Measurements from ENCODE around the gene TPCN2. TPM values are rescaled to one million over a fixed set of nuclear protein-coding genes. Genes with fewer than 3 reads are reported as not detected.

Gene TPCN2
- total RNA-seq, 6 experiments from 2014 or later, result 10.7 to 27.2 (median 15.6) TPM

- no peak overlapping the region for H3K27ac ChIP-seq
- ATAC-seq, result no peak
- H3K36me3 ChIP-seq, result no peaks in the 10 kb centered on the region
- H3K27me3 ChIP-seq, result no peaks in the 10 kb centered on the region
- no peak for DNase-seq
- no peaks in the 10 kb centered on the region for H3K9me3 ChIP-seq
- TF ChIP-seq, protein P1, sequence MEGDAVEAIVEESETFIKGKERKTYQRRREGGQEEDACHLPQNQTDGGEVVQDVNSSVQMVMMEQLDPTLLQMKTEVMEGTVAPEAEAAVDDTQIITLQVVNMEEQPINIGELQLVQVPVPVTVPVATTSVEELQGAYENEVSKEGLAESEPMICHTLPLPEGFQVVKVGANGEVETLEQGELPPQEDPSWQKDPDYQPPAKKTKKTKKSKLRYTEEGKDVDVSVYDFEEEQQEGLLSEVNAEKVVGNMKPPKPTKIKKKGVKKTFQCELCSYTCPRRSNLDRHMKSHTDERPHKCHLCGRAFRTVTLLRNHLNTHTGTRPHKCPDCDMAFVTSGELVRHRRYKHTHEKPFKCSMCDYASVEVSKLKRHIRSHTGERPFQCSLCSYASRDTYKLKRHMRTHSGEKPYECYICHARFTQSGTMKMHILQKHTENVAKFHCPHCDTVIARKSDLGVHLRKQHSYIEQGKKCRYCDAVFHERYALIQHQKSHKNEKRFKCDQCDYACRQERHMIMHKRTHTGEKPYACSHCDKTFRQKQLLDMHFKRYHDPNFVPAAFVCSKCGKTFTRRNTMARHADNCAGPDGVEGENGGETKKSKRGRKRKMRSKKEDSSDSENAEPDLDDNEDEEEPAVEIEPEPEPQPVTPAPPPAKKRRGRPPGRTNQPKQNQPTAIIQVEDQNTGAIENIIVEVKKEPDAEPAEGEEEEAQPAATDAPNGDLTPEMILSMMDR (IDR thresholded peaks at IDR 0.05), result no peak
- TF ChIP-seq POLR2A (IDR thresholded peaks at IDR 0.05), result no peak
- no CpG with 5 or more reads among the region's 2 CpGs for WGBS (ENCODE audit: insufficient coverage, low coverage, low lambda C conversion rate, missing lambda C conversion rate)
- H3K4me1 ChIP-seq, result no peaks in the 10 kb centered on the region
- intact Hi-C loops (cut with DNase I), result no loop called here
- no peak overlapping the region for H3K4me3 ChIP-seq
These were observed 126.1 kb downstream of the TPCN2 start for GRCh38 chr11:69174841-69175240.

DNA sequence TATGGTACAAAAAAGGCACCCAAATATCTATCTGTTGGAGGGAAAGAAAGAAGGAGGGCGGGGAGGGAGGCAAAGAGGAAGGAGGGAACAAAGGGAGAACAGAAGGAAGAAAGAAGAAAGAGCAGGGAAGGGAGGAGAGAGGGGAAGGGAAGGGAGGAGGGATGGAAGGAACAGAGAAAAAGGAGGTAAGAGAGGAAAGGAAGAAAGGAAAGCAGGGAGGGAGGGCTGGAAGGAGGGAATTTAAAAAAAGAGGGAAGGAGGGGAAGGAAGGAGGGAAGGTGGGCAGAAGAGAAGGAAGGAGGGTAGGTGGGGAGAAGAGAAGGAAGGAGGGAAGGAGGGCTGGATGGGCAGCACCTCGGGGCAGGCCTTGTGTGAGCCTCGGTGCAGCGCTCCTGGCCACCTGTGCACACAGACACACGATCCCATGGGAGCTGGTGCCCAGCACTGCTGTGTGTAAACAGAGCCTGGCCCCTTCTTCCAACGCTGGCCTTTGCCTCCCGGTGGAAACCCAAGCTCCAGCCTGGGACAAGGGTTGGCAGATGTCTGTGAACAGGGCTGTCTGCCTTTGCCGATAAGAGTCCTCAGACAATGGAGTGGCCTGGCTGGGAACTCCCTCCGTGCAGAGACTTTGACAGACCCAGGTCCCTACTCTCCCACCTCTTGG lies 130.2 kb downstream of the TPCN2 start:
- intact Hi-C loops (cut with DNase I), result no loop called here
- H3K27ac ChIP-seq, result no peak overlapping the region
- no peaks in the 10 kb centered on the region for H3K4me1 ChIP-seq
- H3K36me3 ChIP-seq, result no peaks in the 10 kb centered on the region
- TF ChIP-seq, protein P1 (IDR thresholded peaks at IDR 0.05), result no peak
- TF ChIP-seq POLR2A (IDR thresholded peaks at IDR 0.05), result no peak
- H3K27me3 ChIP-seq, result no peaks in the 10 kb centered on the region
- DNase-seq, result peak in 1 of 3 donors; percentile 31
- no peak overlapping the region for H3K4me3 ChIP-seq
- ATAC-seq, result peak in 2 of 4 donors; percentile 23 to 37
- no peaks in the 10 kb centered on the region for H3K9me3 ChIP-seq
- 50% methylated on average over 4 of the region's 9 CpGs for WGBS (ENCODE audit: insufficient coverage, low coverage, low lambda C conversion rate, missing lambda C conversion rate)

GRCh38 chr11:69180226-69180625 lies 131.5 kb downstream of the TPCN2 start:
- Histone ChIP-seq H3K9me3 (no peaks in the 10 kb centered on the region), H3K36me3 (no peaks in the 10 kb centered on the region), H3K4me1 (no peaks in the 10 kb centered on the region), H3K27me3 (no peaks in the 10 kb centered on the region), H3K4me3 (no peak overlapping the region), H3K27ac (no peak overlapping the region)
- DNase-seq (peak in 1 of 3 donors; percentile 24), ATAC-seq (peak in 1 of 4 donors; percentile 53)
- 48% methylated on average over 2 of the region's 9 CpGs for WGBS (ENCODE audit: insufficient coverage, low coverage, low lambda C conversion rate, missing lambda C conversion rate)
- intact Hi-C loops (cut with DNase I), result no loop called here
- TF ChIP-seq, protein P1 (IDR thresholded peaks at IDR 0.05), result no peak
- no peak for TF ChIP-seq POLR2A (IDR thresholded peaks at IDR 0.05)

- ATAC-seq (no peak), DNase-seq (peak in 1 of 3 donors; percentile 34)
- H3K27me3 ChIP-seq, result no peaks in the 10 kb centered on the region
- no peaks in the 10 kb centered on the region for H3K9me3 ChIP-seq
- WGBS (ENCODE audit: insufficient coverage, low coverage, low lambda C conversion rate, missing lambda C conversion rate), result 100% methylated on average over 1 of the region's 3 CpGs
- intact Hi-C loops (cut with DNase I), result no loop called here
- no peak overlapping the region for H3K4me3 ChIP-seq
- H3K27ac ChIP-seq, result no peak overlapping the region
- H3K4me1 ChIP-seq, result no peaks in the 10 kb centered on the region
- no peak for TF ChIP-seq POLR2A (IDR thresholded peaks at IDR 0.05)
- TF ChIP-seq, protein P1 (IDR thresholded peaks at IDR 0.05), result no peak
- no peaks in the 10 kb centered on the region for H3K36me3 ChIP-seq
These were observed 132.0 kb downstream of the TPCN2 start for GRCh38 chr11:69180726-69181125.
